HepG2 (cell line): ENCODE results near the gene RRP12. TPM values are rescaled to one million over a fixed set of nuclear protein-coding genes. Genes with fewer than 3 reads are reported as not detected.

Experiments
- CBFB ChIP-seq: sonication (generic); formaldehyde crosslinking; IDR thresholded peaks from 2 replicates; pipeline ENCODE4 v1.4.0; 2020; ENCODE audit warnings: missing genetic modification reagents
- ELF3 ChIP-seq: IDR thresholded peaks from 2 replicates; pipeline ENCODE4 v1.6.1; 2016; ENCODE audit warnings: missing genetic modification reagents, missing compliant biosample characterization
- HDAC1 ChIP-seq: sonication (generic); formaldehyde crosslinking; IDR thresholded peaks from 2 replicates; pipeline ENCODE4 v1.5.1; 2020; ENCODE audit warnings: mild to moderate bottlenecking, missing genetic modification reagents
- HHEX ChIP-seq: IDR thresholded peaks from 2 replicates; pipeline ENCODE4 v1.6.1; 2016; ENCODE audit warnings: control low read depth
- KDM1A ChIP-seq: IDR thresholded peaks from 2 replicates; pipeline ENCODE4 v1.6.1; 2016; ENCODE audit warnings: missing compliant biosample characterization
- KDM5A ChIP-seq: fragments of 200-600 bp; sonication (generic); IDR thresholded peaks from 2 replicates; pipeline ENCODE4 v1.7.0; 2018; ENCODE audit warnings: antibody characterized with exemption, mild to moderate bottlenecking, low read length, borderline replicate concordance
- NR2F2 ChIP-seq: IDR thresholded peaks from 2 replicates; pipeline ENCODE4 v1.6.1; 2012; ENCODE audit warnings: low read depth, inconsistent platforms, borderline replicate concordance
- SMARCC2 ChIP-seq: fragments of 450-650 bp; IDR thresholded peaks from 2 replicates; pipeline ENCODE4 v1.6.1; 2017; ENCODE audit warnings: antibody characterized with exemption, mild to moderate bottlenecking
- SRF ChIP-seq: IDR thresholded peaks from 2 replicates; pipeline ENCODE4 v1.6.1; 2011; ENCODE audit warnings: mild to moderate bottlenecking, low read depth, low read length, moderate library complexity
- TBL1XR1 ChIP-seq: fragments of 150-350 bp; IDR thresholded peaks from 2 replicates; pipeline ENCODE4 v1.6.1; 2014; ENCODE audit warnings: borderline replicate concordance, low read length; ENCODE audit not compliant: partially characterized antibody
- ZFP41 ChIP-seq: sonication (generic); formaldehyde crosslinking; IDR thresholded peaks from 2 replicates; pipeline ENCODE4 v1.4.0; 2020; ENCODE audit warnings: mild to moderate bottlenecking, missing genetic modification reagents, borderline replicate concordance
- ZFP82 ChIP-seq: sonication (generic); formaldehyde crosslinking; IDR thresholded peaks from 2 replicates; pipeline ENCODE4 v1.5.1; 2020; ENCODE audit warnings: mild to moderate bottlenecking, missing genetic modification reagents, borderline replicate concordance
- ZNF503 ChIP-seq: sonication (generic); formaldehyde crosslinking; IDR thresholded peaks from 2 replicates; pipeline ENCODE4 v1.4.0; 2020; ENCODE audit warnings: missing genetic modification reagents
- ZNF549 ChIP-seq: sonication (generic); formaldehyde crosslinking; IDR thresholded peaks from 2 replicates; pipeline ENCODE4 v1.5.0; 2020; ENCODE audit warnings: missing genetic modification reagents
- ZNF557 ChIP-seq: sonication (generic); formaldehyde crosslinking; IDR thresholded peaks from 2 replicates; pipeline ENCODE4 v1.4.0; 2020; ENCODE audit warnings: missing genetic modification reagents
- ZNF670 ChIP-seq: sonication (generic); formaldehyde crosslinking; IDR thresholded peaks from 2 replicates; pipeline ENCODE4 v1.8.0; 2022; ENCODE audit warnings: mild to moderate bottlenecking, missing genetic modification reagents, borderline replicate concordance
- ZNF704 ChIP-seq: sonication (generic); formaldehyde crosslinking; IDR thresholded peaks from 2 replicates; pipeline ENCODE4 v1.8.1; 2023; ENCODE audit warnings: mild to moderate bottlenecking, inconsistent platforms, moderate library complexity, missing genetic modification reagents, borderline replicate concordance
- ZSCAN31 ChIP-seq: sonication (generic); formaldehyde crosslinking; IDR thresholded peaks from 2 replicates; pipeline ENCODE4 v1.5.0; 2020; ENCODE audit warnings: low read depth, mild to moderate bottlenecking, missing genetic modification reagents
- polyA plus RNA-seq, 8 experiments: library from polyadenylated mRNA; depleted of rRNA in 3 of 8; stranded (reverse) in 7 of 8; unstranded in 1 of 8; fragments of >200 nt; fragmentation: Illumina TruSeq in 4 of 8; extraction: Trizol in 4 of 8; gene quantifications; 2 replicates each; pipeline versions ENCODE4 v1.2.1 to v1.2.3, GENCODE V29; 2011 to 2016; ENCODE audit warnings: low read depth in 4 of 8, missing spikeins in 1 of 8, mixed read lengths in 1 of 8; ENCODE audit not compliant: insufficient read depth in 1 of 8
- total RNA-seq, 5 experiments: library from RNA; depleted of rRNA; stranded (reverse); fragments of >200 nt; fragmentation: Illumina TruSeq; extraction: Trizol; gene quantifications; 2 replicates each; pipeline ENCODE4 v1.2.3, GENCODE V29; 2016; ENCODE audit warnings: low read depth in 1 of 5
- TF ChIP-seq, protein P1 (sequence below): sonication (generic); formaldehyde crosslinking; IDR thresholded peaks from 2 replicates; pipeline ENCODE4 v1.4.0; 2020; ENCODE audit warnings: missing genetic modification reagents
- TF ChIP-seq, protein P2 (sequence below): IDR thresholded peaks from 2 replicates; pipeline ENCODE4 v1.6.1; 2016; ENCODE audit warnings: low read depth, missing genetic modification reagents, missing compliant biosample characterization

The RRP12 gene
- total and polyA plus RNA-seq, 2 of the 13 experiments (the other 11 are each of a cell fraction or from before 2014, with no cell fraction given), result 13.2 to 39.4 TPM

- TF ChIP-seq TBL1XR1, result peak; percentile 42
- no peak for TF ChIP-seq HHEX (CRISPR knock-in tag)
- TF ChIP-seq ELF3 (CRISPR knock-in tag), result peak; percentile 48; the same call in 1 of the 2 replicates
- no peak; the same call in 1 of the 2 replicates for TF ChIP-seq ZFP82 (CRISPR knock-in tag)
- TF ChIP-seq ZFP41 (CRISPR knock-in tag), result no peak
- no peak for TF ChIP-seq SRF
- TF ChIP-seq ZSCAN31 (CRISPR knock-in tag), result peak; percentile 78
- no peak for TF ChIP-seq SMARCC2
- TF ChIP-seq, protein P1, sequence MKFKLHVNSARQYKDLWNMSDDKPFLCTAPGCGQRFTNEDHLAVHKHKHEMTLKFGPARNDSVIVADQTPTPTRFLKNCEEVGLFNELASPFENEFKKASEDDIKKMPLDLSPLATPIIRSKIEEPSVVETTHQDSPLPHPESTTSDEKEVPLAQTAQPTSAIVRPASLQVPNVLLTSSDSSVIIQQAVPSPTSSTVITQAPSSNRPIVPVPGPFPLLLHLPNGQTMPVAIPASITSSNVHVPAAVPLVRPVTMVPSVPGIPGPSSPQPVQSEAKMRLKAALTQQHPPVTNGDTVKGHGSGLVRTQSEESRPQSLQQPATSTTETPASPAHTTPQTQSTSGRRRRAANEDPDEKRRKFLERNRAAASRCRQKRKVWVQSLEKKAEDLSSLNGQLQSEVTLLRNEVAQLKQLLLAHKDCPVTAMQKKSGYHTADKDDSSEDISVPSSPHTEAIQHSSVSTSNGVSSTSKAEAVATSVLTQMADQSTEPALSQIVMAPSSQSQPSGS (CRISPR knock-in tag), result peak; percentile 80
- no peak for TF ChIP-seq ZNF549 (CRISPR knock-in tag)
- TF ChIP-seq, protein P2, sequence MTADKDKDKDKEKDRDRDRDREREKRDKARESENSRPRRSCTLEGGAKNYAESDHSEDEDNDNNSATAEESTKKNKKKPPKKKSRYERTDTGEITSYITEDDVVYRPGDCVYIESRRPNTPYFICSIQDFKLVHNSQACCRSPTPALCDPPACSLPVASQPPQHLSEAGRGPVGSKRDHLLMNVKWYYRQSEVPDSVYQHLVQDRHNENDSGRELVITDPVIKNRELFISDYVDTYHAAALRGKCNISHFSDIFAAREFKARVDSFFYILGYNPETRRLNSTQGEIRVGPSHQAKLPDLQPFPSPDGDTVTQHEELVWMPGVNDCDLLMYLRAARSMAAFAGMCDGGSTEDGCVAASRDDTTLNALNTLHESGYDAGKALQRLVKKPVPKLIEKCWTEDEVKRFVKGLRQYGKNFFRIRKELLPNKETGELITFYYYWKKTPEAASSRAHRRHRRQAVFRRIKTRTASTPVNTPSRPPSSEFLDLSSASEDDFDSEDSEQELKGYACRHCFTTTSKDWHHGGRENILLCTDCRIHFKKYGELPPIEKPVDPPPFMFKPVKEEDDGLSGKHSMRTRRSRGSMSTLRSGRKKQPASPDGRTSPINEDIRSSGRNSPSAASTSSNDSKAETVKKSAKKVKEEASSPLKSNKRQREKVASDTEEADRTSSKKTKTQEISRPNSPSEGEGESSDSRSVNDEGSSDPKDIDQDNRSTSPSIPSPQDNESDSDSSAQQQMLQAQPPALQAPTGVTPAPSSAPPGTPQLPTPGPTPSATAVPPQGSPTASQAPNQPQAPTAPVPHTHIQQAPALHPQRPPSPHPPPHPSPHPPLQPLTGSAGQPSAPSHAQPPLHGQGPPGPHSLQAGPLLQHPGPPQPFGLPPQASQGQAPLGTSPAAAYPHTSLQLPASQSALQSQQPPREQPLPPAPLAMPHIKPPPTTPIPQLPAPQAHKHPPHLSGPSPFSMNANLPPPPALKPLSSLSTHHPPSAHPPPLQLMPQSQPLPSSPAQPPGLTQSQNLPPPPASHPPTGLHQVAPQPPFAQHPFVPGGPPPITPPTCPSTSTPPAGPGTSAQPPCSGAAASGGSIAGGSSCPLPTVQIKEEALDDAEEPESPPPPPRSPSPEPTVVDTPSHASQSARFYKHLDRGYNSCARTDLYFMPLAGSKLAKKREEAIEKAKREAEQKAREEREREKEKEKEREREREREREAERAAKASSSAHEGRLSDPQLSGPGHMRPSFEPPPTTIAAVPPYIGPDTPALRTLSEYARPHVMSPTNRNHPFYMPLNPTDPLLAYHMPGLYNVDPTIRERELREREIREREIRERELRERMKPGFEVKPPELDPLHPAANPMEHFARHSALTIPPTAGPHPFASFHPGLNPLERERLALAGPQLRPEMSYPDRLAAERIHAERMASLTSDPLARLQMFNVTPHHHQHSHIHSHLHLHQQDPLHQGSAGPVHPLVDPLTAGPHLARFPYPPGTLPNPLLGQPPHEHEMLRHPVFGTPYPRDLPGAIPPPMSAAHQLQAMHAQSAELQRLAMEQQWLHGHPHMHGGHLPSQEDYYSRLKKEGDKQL (CRISPR knock-in tag), result peak; percentile 41; the same call in 1 of the 2 replicates
- TF ChIP-seq HDAC1 (CRISPR knock-in tag), result peak; percentile 87
- peak; percentile 40; the same call in 1 of the 2 replicates for TF ChIP-seq ZNF503 (CRISPR knock-in tag)
- no peak for TF ChIP-seq ZNF670 (CRISPR knock-in tag)
- no peak for TF ChIP-seq KDM5A
- TF ChIP-seq ZNF704 (CRISPR knock-in tag), result peak; percentile 73; the same call in 1 of the 2 replicates
- no peak for TF ChIP-seq ZNF557 (CRISPR knock-in tag)
- no peak for TF ChIP-seq KDM1A (CRISPR knock-in tag)
- TF ChIP-seq CBFB (CRISPR knock-in tag), result peak; percentile 88
- peak; percentile 38; the same call in 1 of the 2 replicates for TF ChIP-seq NR2F2
Observed at GRCh38 chr10:97334370-97335175, 66.6 kb downstream of the RRP12 start, which contains the start of gene FRAT2 (continued).
